H1 (cell line): ENCODE data around the gene PITPNM1. TPM values are rescaled to one million over a fixed set of nuclear protein-coding genes. Genes with fewer than 3 reads are reported as not detected.
A peak's percentile ranks its signal among the peaks of the same experiment; 100 is the strongest.
"Not testable (repeated sequence)": the region's sequence is repeated elsewhere in the genome, so short reads cannot be mapped to it uniquely, and the experiment has no call there.

Experiments
- CTCF ChIA-PET: fragments of 300-600 bp; sonication (Branson Sonifier 250); formaldehyde crosslinking; loops from one replicate; lab custom pipeline; 2021; ENCODE audit not compliant: partially characterized antibody; lab: Charles Lee
- POLR2A ChIA-PET: fragments of 300-600 bp; sonication (Branson Sonifier 250); formaldehyde crosslinking; loops from one replicate; lab custom pipeline; 2021; ENCODE audit warnings: inconsistent platforms; ENCODE audit not compliant: partially characterized antibody; lab: Charles Lee
- DNase-seq, 2 experiments: peaks; one replicate each; pipeline versions ENCODE4 v3.0.0 to v3.0.0-alpha.2; 2010 to 2022; ENCODE audit warnings: low spot score in 2 of 2, low read depth in 1 of 2, mixed read lengths in 1 of 2
- FAIRE-seq: peaks from 2 replicates; lab custom pipeline; 2011; peaks lifted over from hg19 to GRCh38; lab: Jason Lieb, UNC
- H2AFZ ChIP-seq: 2 replicates; pipeline ENCODE4 v1.8.1; 2012; ENCODE audit warnings: low read length, inconsistent platforms
- H2AK5ac ChIP-seq: 2 replicates; pipeline ENCODE4 v1.6.1; 2013; ENCODE audit warnings: low read depth, low read length
- H2BK120ac ChIP-seq: replicated peaks from 2 replicates; pipeline ENCODE3; 2013; ENCODE audit warnings: low read depth, low read length, inconsistent platforms
- H2BK12ac ChIP-seq: 2 replicates; pipeline ENCODE4 v1.6.1; 2013; ENCODE audit warnings: low read depth, low read length
- H2BK15ac ChIP-seq: 2 replicates; pipeline ENCODE4 v1.6.1; 2013; ENCODE audit warnings: low read length
- H2BK20ac ChIP-seq: 2 replicates; pipeline ENCODE4 v1.6.1; 2013; ENCODE audit warnings: low read length
- H2BK5ac ChIP-seq: 2 replicates; pipeline ENCODE4 v1.6.1; 2013; ENCODE audit warnings: low read depth, low read length
- H3K14ac ChIP-seq: 2 replicates; pipeline ENCODE4 v1.6.1; 2013; ENCODE audit warnings: inconsistent platforms; ENCODE audit not compliant: insufficient read length
- H3K18ac ChIP-seq: 2 replicates; pipeline ENCODE4 v1.6.1; 2013; ENCODE audit warnings: low read length; ENCODE audit errors: extremely low read depth
- H3K23ac ChIP-seq: 2 replicates; pipeline ENCODE4 v1.6.1; 2013; ENCODE audit warnings: inconsistent platforms; ENCODE audit not compliant: insufficient read length
- H3K23me2 ChIP-seq: 2 replicates; pipeline ENCODE4 v1.6.1; 2013; ENCODE audit warnings: low read depth, low read length
- H3K27ac ChIP-seq: 2 replicates; pipeline ENCODE4 v1.6.1; 2011; ENCODE audit warnings: low read depth, low read length, inconsistent platforms
- H3K27me3 ChIP-seq, 4 experiments: replicated peaks in 1 of 4; 1 replicate in 1 of 4; 2 replicates in 3 of 4; pipeline versions ENCODE4 v1.6.1 to v1.8.1; 2011 to 2013; ENCODE audit warnings: low read length in 3 of 4, mild to moderate bottlenecking in 3 of 4, inconsistent platforms in 2 of 4, mixed read lengths in 2 of 4, moderate library complexity in 1 of 4; ENCODE audit not compliant: control insufficient read depth in 3 of 4, insufficient read depth in 3 of 4; ENCODE audit errors: extremely low read depth in 1 of 4
- H3K36me3 ChIP-seq, 4 experiments: 2 replicates each; pipeline versions ENCODE4 v1.6.1 to v1.8.1; 2011 to 2013; ENCODE audit warnings: mild to moderate bottlenecking in 4 of 4, low read length in 3 of 4, moderate library complexity in 2 of 4, control low read depth in 1 of 4, inconsistent platforms in 1 of 4; ENCODE audit not compliant: insufficient read depth in 4 of 4, control insufficient read depth in 2 of 4
- H3K4ac ChIP-seq: replicated peaks from 2 replicates; pipeline ENCODE3; 2013; ENCODE audit warnings: low read length, low read depth, mixed read lengths, inconsistent platforms; ENCODE audit not compliant: insufficient read length
- H3K4me1 ChIP-seq, 4 experiments: replicated peaks in 1 of 4; 1 replicate in 1 of 4; 2 replicates in 3 of 4; pipeline versions ENCODE4 v1.6.1 to v1.8.1; 2011 to 2013; ENCODE audit warnings: low read length in 3 of 4, inconsistent platforms in 2 of 4, mixed read lengths in 1 of 4; ENCODE audit not compliant: insufficient read depth in 4 of 4, control insufficient read depth in 3 of 4
- H3K4me2 ChIP-seq, 2 experiments: 2 replicates each; pipeline versions ENCODE4 v1.6.1 to v1.8.1; 2011 to 2013; ENCODE audit warnings: low read depth in 2 of 2, low read length in 2 of 2, control low read depth in 1 of 2, inconsistent platforms in 1 of 2, mild to moderate bottlenecking in 1 of 2; ENCODE audit not compliant: insufficient read depth in 1 of 2
- H3K4me3 ChIP-seq, 4 experiments: fragments of 200-600, 300-600 bp in 1 of 4; sonication (generic), shearing (Covaris generic), sonication (Bioruptor Twin) in 1 of 4; 2 replicates each; pipeline versions ENCODE4 v1.5.1 to v1.8.1; 2011 to 2016; ENCODE audit warnings: low read length in 4 of 4, low read depth in 3 of 4, control low read depth in 2 of 4, inconsistent platforms in 2 of 4, mild to moderate bottlenecking in 2 of 4, mixed read lengths in 1 of 4, moderate library complexity in 1 of 4; ENCODE audit not compliant: insufficient read depth in 2 of 4; ENCODE audit errors: extremely low read depth in 1 of 4
- H3K56ac ChIP-seq: replicated peaks from 2 replicates; pipeline ENCODE3; 2013; ENCODE audit warnings: low read depth, mild to moderate bottlenecking, mixed read lengths, low read length, inconsistent platforms; ENCODE audit not compliant: insufficient read length
- H3K79me1 ChIP-seq: 2 replicates; pipeline ENCODE4 v1.6.1; 2013; ENCODE audit warnings: low read depth, low read length, control low read depth
- H3K79me2 ChIP-seq, 2 experiments: 2 replicates each; pipeline versions ENCODE4 v1.6.1 to v1.8.1; 2012 to 2013; ENCODE audit warnings: low read length in 2 of 2, mild to moderate bottlenecking in 2 of 2, inconsistent platforms in 1 of 2; ENCODE audit not compliant: insufficient read depth in 2 of 2, control insufficient read depth in 1 of 2
- H3K9ac ChIP-seq, 4 experiments: replicated peaks in 1 of 4; 1 replicate in 1 of 4; 2 replicates in 3 of 4; pipeline versions ENCODE4 v1.6.1 to v1.8.1; 2011 to 2013; ENCODE audit warnings: low read depth in 3 of 4, low read length in 3 of 4, control low read depth in 2 of 4, mild to moderate bottlenecking in 2 of 4, moderate library complexity in 2 of 4, inconsistent platforms in 1 of 4; ENCODE audit errors: extremely low read depth in 1 of 4
- H3K9me3 ChIP-seq, 2 experiments: 2 replicates each; pipeline versions ENCODE4 v1.6.1 to v1.8.1; 2012 to 2013; ENCODE audit warnings: mild to moderate bottlenecking in 2 of 2, moderate library complexity in 2 of 2, control low read depth in 1 of 2, inconsistent platforms in 1 of 2, low read depth in 1 of 2, low read length in 1 of 2, mixed read lengths in 1 of 2; ENCODE audit not compliant: insufficient read depth in 2 of 2
- H4K20me1 ChIP-seq, 2 experiments: replicated peaks in 1 of 2; 2 replicates each; pipeline versions ENCODE3 to v1.8.1; 2011 to 2013; ENCODE audit warnings: inconsistent platforms in 2 of 2, low read length in 2 of 2, mild to moderate bottlenecking in 1 of 2; ENCODE audit not compliant: insufficient read depth in 2 of 2, control insufficient read depth in 1 of 2
- H4K5ac ChIP-seq: 2 replicates; pipeline ENCODE4 v1.6.1; 2013; ENCODE audit warnings: low read length, low read depth, mixed read lengths, inconsistent platforms; ENCODE audit not compliant: insufficient read length
- H4K8ac ChIP-seq: 2 replicates; pipeline ENCODE4 v1.8.0; 2013; ENCODE audit warnings: mild to moderate bottlenecking, moderate library complexity, low read length, inconsistent platforms; ENCODE audit not compliant: insufficient read depth; ENCODE audit errors: extremely low read depth
- H4K91ac ChIP-seq: replicated peaks from 2 replicates; pipeline ENCODE3; 2013; ENCODE audit warnings: low read length, mixed read lengths, inconsistent platforms; ENCODE audit not compliant: insufficient read length
- CBX8 ChIP-seq: fragments of 300-800, 300-1000 bp; sonication (generic); IDR thresholded peaks from 2 replicates; pipeline ENCODE4 v1.7.1; 2016; ENCODE audit warnings: low read depth, low read length, borderline replicate concordance
- EP300 ChIP-seq, 2 experiments: IDR thresholded peaks; 1 replicate in 1 of 2; 2 replicates in 1 of 2; pipeline ENCODE4 v1.6.1; 2011 to 2012; ENCODE audit warnings: low read depth in 2 of 2, low read length in 2 of 2, mild to moderate bottlenecking in 2 of 2, borderline replicate concordance in 1 of 2, inconsistent platforms in 1 of 2, moderate library complexity in 1 of 2
- MAFK ChIP-seq: IDR thresholded peaks from 2 replicates; pipeline ENCODE4 v1.6.1; 2012; ENCODE audit warnings: low read depth, mild to moderate bottlenecking, improper control_type of control experiment, low read length
- POLR2A ChIP-seq, 2 experiments: IDR thresholded peaks; 1 replicate in 1 of 2; 2 replicates in 1 of 2; pipeline ENCODE4 v1.6.1; 2011; ENCODE audit warnings: low read depth in 2 of 2, low read length in 2 of 2, mild to moderate bottlenecking in 2 of 2; ENCODE audit errors: control extremely low read depth in 1 of 2
- POLR2AphosphoS5 ChIP-seq: IDR thresholded peaks from 2 replicates; pipeline ENCODE4 v1.6.1; 2011; ENCODE audit warnings: low read depth, low read length
- WGBS, 2 experiments: shearing (Covaris generic) in 1 of 2; methylation state at CpG; one replicate each; pipeline versions ENCODE4 v1.1.6 to v1.1.7; 2013 to 2015; ENCODE audit warnings: low lambda C conversion rate in 2 of 2, mixed read lengths in 2 of 2, inconsistent platforms in 1 of 2, low coverage in 1 of 2, missing lambda C conversion rate in 1 of 2; ENCODE audit not compliant: insufficient replicate concordance in 2 of 2, insufficient coverage in 1 of 2, insufficient read length in 1 of 2; ENCODE audit errors: extremely low coverage in 1 of 2, missing lambda C conversion rate in 1 of 2; 5-methylcytosine and 5-hydroxymethylcytosine counted together
- polyA plus RNA-seq, 7 experiments: library from polyadenylated mRNA; depleted of rRNA in 3 of 7; stranded (reverse) in 5 of 7; unstranded in 2 of 7; fragments of >200 nt in 5 of 7; fragments of 200-250 nt in 2 of 7; gene quantifications; 1 replicate in 5 of 7; 2 replicates in 1 of 7; 4 replicates in 1 of 7; pipeline versions ENCODE4 v1.2.1 to v1.2.3, GENCODE V29; 2011 to 2013; ENCODE audit warnings: missing spikeins in 2 of 7, mixed read lengths in 2 of 7
- total RNA-seq: library from RNA; stranded (reverse); fragmentation: NEBNext Ultra II Directional; extraction: Animal tissue kit (Norgen Biotek cat#: 25700); gene quantifications from 2 replicates; pipeline ENCODE4 v1.2.1, GENCODE V29; 2021
- TF ChIP-seq, protein P1 (sequence below), 3 experiments: IDR thresholded peaks; 1 replicate in 2 of 3; 2 replicates in 1 of 3; pipeline versions ENCODE4 v1.5.1 to v1.6.1; 2011; ENCODE audit warnings: low read length in 3 of 3, mild to moderate bottlenecking in 3 of 3, inconsistent platforms in 2 of 3, low read depth in 1 of 3, moderate library complexity in 1 of 3; ENCODE audit not compliant: insufficient read depth in 1 of 3; ENCODE audit errors: control extremely low read depth in 1 of 3

The PITPNM1 gene
- total and polyA plus RNA-seq, 2 of the 8 experiments (the other 6 are each of a cell fraction or from before 2014, with no cell fraction given): 27.2 to 52.7 TPM

- TF ChIP-seq CBX8 (no peak), MAFK (no peak), POLR2AphosphoS5 (no peak), EP300 (IDR thresholded peaks at IDR 0.05; ENCODE audit: borderline replicate concordance in 1 of 2, low read depth in 2 of 2, low read length in 2 of 2) (no peak), POLR2A (IDR thresholded peaks at IDR 0.05; ENCODE audit: control extremely low read depth in 1 of 2, low read depth in 2 of 2, low read length in 2 of 2) (no peak)
- TF ChIP-seq, protein P1, sequence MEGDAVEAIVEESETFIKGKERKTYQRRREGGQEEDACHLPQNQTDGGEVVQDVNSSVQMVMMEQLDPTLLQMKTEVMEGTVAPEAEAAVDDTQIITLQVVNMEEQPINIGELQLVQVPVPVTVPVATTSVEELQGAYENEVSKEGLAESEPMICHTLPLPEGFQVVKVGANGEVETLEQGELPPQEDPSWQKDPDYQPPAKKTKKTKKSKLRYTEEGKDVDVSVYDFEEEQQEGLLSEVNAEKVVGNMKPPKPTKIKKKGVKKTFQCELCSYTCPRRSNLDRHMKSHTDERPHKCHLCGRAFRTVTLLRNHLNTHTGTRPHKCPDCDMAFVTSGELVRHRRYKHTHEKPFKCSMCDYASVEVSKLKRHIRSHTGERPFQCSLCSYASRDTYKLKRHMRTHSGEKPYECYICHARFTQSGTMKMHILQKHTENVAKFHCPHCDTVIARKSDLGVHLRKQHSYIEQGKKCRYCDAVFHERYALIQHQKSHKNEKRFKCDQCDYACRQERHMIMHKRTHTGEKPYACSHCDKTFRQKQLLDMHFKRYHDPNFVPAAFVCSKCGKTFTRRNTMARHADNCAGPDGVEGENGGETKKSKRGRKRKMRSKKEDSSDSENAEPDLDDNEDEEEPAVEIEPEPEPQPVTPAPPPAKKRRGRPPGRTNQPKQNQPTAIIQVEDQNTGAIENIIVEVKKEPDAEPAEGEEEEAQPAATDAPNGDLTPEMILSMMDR (IDR thresholded peaks at IDR 0.05; ENCODE audit: control extremely low read depth in 1 of 3, insufficient read depth in 1 of 3, low read depth in 1 of 3, low read length in 3 of 3): no peak
Observed at GRCh38 chr11:67466367-67466766, 38.8 kb downstream of the PITPNM1 start (continued).

- DNase-seq, H2AK5ac ChIP-seq, H4K8ac ChIP-seq, H3K14ac ChIP-seq, H2BK12ac ChIP-seq, H4K91ac ChIP-seq, H4K5ac ChIP-seq, H3K79me1 ChIP-seq, H3K56ac ChIP-seq, H3K4ac ChIP-seq, H3K23me2 ChIP-seq, H3K27me3 ChIP-seq, H3K79me2 ChIP-seq, H4K20me1 ChIP-seq, H3K36me3 ChIP-seq, H2BK15ac ChIP-seq, H2AFZ ChIP-seq, H2BK20ac ChIP-seq, H3K27ac ChIP-seq, H3K18ac ChIP-seq, H3K23ac ChIP-seq, H2BK120ac ChIP-seq, FAIRE-seq, H3K9me3 ChIP-seq: not testable (repeated sequence)
- Histone ChIP-seq H3K4me1 (peaks cover 2 to 14% (median 6%) of the 10 kb centered on the region in 4 experiments; a peak in 6 of 7 replicates), H3K4me2 (peak overlapping the region; percentile 70 to 82), H2BK5ac (peak overlapping the region; percentile 93), H3K4me3 (peak overlapping the region; percentile 76 to 92 (median 85); a peak in 7 of 8 replicates), H3K9ac (peak overlapping the region in 1 of 4 experiments; percentile 69; a peak in 2 of 7 replicates)
- ChIA-PET POLR2A (interaction anchor here (0.6 to 1.9 kb wide), 18 partner anchors 9 to 74 kb away, joined by 3 to 15 read pairs (median 4); partner anchors contain the start of genes AIP, CDK2AP2, GPR152 and PPP1CA), CTCF (interaction anchor here (0.6 to 1.6 kb wide), 7 partner anchors 27 to 892 kb away, joined by 3 to 6 read pairs (median 3); partner anchors contain the start of gene PPP1CA)
- WGBS, 2 experiments: 83% methylated on average over 2 of the region's 2 CpGs; no CpG with 5 or more reads in 1 of the 2 experiments
Observed at GRCh38 chr11:67465530-67465929, 39.6 kb downstream of the PITPNM1 start.
